Testis (tissue), 2 donors: ENCODE measurements around the gene POLH.

ENCODE experiments used
- POLR2A ChIP-seq: fragments of 450-650 bp; IDR thresholded peaks from one replicate; pipeline ENCODE4 v1.6.1; 2017; ENCODE audit warnings: antibody characterized with exemption, mild to moderate bottlenecking, moderate library complexity
- TF ChIP-seq, protein P1 (sequence below), 3 experiments: fragments of 450-650 bp in 2 of 3; fragments of 200-600 bp in 1 of 3; sonication (generic) in 1 of 3; IDR thresholded peaks; one replicate each; pipeline ENCODE4 v1.5.1; 2016 to 2019; ENCODE audit warnings: antibody characterized with exemption in 3 of 3, mild to moderate bottlenecking in 2 of 3, moderate library complexity in 1 of 3

DNA sequence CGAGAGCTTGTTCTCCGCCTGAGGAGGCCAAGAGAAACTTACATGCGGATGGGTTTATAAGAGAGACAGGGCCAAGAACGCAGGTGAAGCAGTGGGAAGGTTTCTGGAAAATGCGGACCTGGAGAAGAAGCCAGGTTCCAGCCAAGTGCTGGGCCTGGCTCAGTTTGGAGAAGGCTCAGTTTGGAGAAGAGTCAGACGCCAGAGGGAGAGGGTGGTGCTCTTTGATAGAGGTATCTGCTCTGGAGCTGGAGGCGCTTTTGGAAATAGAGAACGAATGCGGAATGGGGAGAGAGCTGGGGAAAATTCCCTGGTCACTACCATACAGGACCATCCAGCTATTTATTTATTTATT, 69.6 kb downstream of the POLH start:
- no peak for TF ChIP-seq POLR2A
- TF ChIP-seq, protein P1, sequence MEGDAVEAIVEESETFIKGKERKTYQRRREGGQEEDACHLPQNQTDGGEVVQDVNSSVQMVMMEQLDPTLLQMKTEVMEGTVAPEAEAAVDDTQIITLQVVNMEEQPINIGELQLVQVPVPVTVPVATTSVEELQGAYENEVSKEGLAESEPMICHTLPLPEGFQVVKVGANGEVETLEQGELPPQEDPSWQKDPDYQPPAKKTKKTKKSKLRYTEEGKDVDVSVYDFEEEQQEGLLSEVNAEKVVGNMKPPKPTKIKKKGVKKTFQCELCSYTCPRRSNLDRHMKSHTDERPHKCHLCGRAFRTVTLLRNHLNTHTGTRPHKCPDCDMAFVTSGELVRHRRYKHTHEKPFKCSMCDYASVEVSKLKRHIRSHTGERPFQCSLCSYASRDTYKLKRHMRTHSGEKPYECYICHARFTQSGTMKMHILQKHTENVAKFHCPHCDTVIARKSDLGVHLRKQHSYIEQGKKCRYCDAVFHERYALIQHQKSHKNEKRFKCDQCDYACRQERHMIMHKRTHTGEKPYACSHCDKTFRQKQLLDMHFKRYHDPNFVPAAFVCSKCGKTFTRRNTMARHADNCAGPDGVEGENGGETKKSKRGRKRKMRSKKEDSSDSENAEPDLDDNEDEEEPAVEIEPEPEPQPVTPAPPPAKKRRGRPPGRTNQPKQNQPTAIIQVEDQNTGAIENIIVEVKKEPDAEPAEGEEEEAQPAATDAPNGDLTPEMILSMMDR (IDR thresholded peaks at IDR 0.05): no peak
